ENCODE measurements around the gene SNX25.
A peak's percentile ranks its signal among the peaks of the same experiment; 100 is the strongest.
"Not testable (repeated sequence)": the region's sequence is repeated elsewhere in the genome, so short reads cannot be mapped to it uniquely, and the experiment has no call there.

Gene SNX25

GRCh38 chr4:185202984-185203485, 6.4 kb upstream of the SNX25 start:
- Histone ChIP-seq H3K9me3 (replicated peaks in 1 of 11) (no peaks in the 10 kb centered on the region), H3K27ac (peak overlapping the region; percentile 89 to 98 (median 95)), H3K36me3 (peaks cover 4 to 34% (median 22%) of the 10 kb centered on the region in 11 experiments; a peak in 20 of 22 replicates), H3K4me3 (peak overlapping the region; percentile 68 to 80 (median 75)), H3K4me2 (peak overlapping the region; percentile 78 to 97 (median 92)), H3K27me3 (no peaks in the 10 kb centered on the region), H4K20me1 (peaks cover 9 to 37% (median 23%) of the 10 kb centered on the region in 11 experiments; a peak in 12 of 22 replicates), H3K4me1 (peaks cover 33 to 52% (median 44%) of the 10 kb centered on the region in 10 experiments), H3K9ac (peak overlapping the region; percentile 90 to 97 (median 92))
- no peak for TF ChIP-seq Cebpa-rat (IDR thresholded peaks at IDR 0.05)

DNA sequence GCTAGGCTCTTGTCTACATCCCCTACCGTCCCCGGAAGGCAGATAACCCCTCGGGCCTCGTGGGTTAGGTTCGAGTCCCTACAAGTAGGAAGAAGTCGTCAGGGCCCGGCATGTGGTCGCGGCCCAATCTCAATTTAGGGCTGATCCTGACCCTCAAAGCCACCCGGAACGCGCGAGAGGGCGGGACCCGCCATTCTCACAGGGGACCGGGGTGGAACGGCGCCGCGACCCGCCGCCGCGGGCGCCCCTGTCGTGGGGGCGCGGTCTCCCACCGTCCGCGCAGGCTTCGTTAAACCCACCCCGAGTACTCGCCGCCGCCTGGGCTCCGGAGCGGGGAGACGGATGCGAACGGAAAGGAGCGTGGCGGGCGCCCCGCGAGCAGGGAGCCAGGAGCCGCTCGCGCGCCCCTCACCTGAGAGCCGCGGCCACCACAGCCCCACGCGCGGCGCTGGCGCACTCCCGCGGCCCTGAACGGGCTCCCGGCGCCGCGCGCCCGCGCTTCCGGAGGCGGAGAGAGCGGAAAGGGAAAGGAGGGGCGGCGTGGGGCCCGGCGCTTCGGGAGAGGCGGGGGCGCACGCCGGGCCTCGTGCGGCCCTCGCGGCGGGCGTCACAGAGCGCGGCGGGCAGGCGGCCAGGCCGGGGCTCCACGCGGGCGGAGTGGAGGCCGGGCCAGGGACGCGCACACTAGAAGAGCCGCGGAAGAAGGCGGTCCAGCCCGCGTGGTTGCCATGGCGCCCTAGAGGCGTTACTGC, 5.7 kb upstream of the SNX25 start, which contains the start of gene CFAP97:
CFAP97 (minus strand) TSS at position 515 of the 752 bp plus-strand sequence. CDS start 12,804 bp downstream, outside the sequence.
- peak within 1 kb of the TSS; percentile 68 to 80 (median 75) for H3K4me3 ChIP-seq
- peak within 1 kb of the TSS; percentile 90 to 97 (median 92) for H3K9ac ChIP-seq

DNA sequence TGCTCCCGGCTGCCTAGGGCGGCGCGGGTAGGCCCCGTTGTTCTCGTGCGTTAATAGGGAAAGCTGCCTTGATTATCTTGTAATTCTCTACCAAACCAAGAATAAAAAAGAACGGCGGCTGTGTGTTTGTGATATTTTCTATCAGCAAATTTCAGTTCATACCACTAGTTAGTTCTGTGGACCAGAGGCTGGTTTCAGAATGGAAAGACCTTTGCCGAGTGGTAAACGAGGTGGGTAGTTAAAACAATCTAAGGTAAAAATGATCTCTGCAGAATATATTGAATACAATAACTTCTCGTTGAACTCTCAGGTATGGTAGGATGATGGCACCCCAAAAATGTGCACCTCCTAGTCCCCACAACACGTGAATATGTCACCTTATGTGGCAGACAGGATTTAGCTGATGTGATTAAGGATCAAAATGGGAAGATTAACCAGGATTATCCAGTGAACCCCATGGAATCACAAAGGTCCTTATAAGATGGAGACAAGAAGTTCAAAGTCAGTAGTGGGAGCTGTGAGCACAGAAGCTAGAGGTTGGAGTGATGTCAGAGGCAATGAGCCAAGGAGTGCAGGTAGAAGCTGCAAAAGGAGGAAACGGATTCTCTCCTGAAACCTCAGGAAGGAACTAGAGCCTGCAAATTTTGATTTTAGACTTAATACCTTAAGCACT, 5.0 kb upstream of the SNX25 start:
- Histone ChIP-seq H3K9me3 (replicated peaks in 1 of 11) (no peaks in the 10 kb centered on the region), H3K27me3 (peaks cover 0 to 4% (median 0%) of the 10 kb centered on the region in 11 experiments; a peak in 1 of 22 replicates), H3K4me1 (peaks cover 40 to 60% (median 49%) of the 10 kb centered on the region in 10 experiments), H3K9ac (peak overlapping the region; percentile 90 to 97 (median 92)), H3K36me3 (peaks cover 0 to 21% (median 13%) of the 10 kb centered on the region in 11 experiments; a peak in 17 of 22 replicates), H3K4me2 (peak overlapping the region; percentile 78 to 97 (median 92)), H4K20me1 (peaks cover 5 to 23% (median 14%) of the 10 kb centered on the region in 11 experiments; a peak in 12 of 22 replicates), H3K4me3 (peak overlapping the region; percentile 68 to 80 (median 75)), H3K27ac (peak overlapping the region; percentile 89 to 98 (median 95); a peak in 21 of 22 replicates)
- TF ChIP-seq Cebpa-rat (IDR thresholded peaks at IDR 0.05) = no peak

More for the DNA sequence above, 5.7 kb upstream of the SNX25 start, which contains the start of gene CFAP97:
- H3K36me3 ChIP-seq = peaks cover 4 to 28% (median 20%) of the 10 kb centered on the region in 11 experiments; a peak in 20 of 22 replicates
- H3K9me3 ChIP-seq (replicated peaks in 1 of 11) = no peaks in the 10 kb centered on the region
- peak within 1 kb of the TSS; percentile 78 to 97 (median 92) for H3K4me2 ChIP-seq
- H4K20me1 ChIP-seq = peaks cover 9 to 30% (median 18%) of the 10 kb centered on the region in 11 experiments; a peak in 12 of 22 replicates
- H3K4me1 ChIP-seq = peaks cover 34 to 55% (median 45%) of the 10 kb centered on the region in 10 experiments
- H3K27ac ChIP-seq = peak within 1 kb of the TSS; percentile 89 to 98 (median 95)
- TF ChIP-seq Cebpa-rat (IDR thresholded peaks at IDR 0.05) = no peak
- peaks cover 0 to 4% (median 0%) of the 10 kb centered on the region in 11 experiments; a peak in 1 of 22 replicates for H3K27me3 ChIP-seq

DNA sequence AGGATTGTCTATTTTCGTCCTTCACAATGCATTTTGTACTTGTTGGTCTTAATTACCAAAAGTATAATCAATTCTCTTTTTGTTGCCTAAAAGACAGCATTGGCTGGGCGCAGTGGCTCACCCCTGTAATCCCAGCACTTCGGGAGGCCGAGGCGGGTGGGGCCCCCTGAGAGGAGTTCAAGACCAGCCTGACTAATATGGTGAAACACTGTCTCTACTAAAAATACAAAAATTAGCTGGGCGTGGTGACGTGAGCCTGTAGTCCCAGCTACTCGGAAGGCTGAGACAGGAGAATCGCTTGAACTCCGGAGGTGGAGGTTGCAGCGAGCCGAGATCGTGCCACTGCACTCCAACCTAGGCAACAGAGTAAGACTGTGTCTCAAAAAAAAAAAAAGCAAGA, 4.3 kb upstream of the SNX25 start:
- H3K27ac ChIP-seq = peak overlapping the region in 1 of 11 experiments; percentile 96; a peak in 1 of 22 replicates

DNA sequence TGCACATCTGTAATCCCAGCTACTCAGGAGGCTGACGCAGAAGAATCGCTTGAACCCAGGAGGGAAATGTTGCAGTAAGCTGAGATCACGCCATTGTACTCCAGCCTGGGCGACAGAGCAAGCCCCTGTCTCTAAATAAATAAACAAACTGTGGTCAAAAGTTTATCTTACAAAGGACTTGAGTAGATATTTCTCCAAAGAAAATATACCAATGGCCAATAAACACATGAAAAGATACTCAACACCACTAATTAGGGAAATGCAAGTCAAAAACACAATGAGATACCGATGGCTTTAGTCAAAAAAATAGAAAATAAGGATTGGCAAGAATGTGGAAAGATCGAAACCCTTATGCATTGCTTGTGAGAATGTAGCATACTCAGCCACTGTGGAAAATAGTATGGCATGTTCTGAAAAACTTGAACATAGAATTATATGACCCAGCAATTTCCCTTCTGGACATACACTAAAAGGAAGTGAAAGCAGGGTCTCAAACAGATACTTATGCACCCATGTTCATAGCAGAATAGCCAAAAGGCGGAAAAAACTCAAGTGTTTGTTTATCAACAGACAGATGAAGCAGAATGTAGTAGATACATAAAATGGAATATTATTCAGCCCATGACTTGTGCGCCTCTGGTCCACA, 3.6 kb upstream of the SNX25 start:
- Histone ChIP-seq H3K4me1 (peaks cover 41 to 60% (median 51%) of the 10 kb centered on the region in 10 experiments), H3K4me2 (peak overlapping the region; percentile 78 to 97 (median 92); a peak in 17 of 22 replicates), H3K9ac (no peak overlapping the region), H3K9me3 (replicated peaks in 1 of 11) (no peaks in the 10 kb centered on the region), H3K27ac (no peak overlapping the region), H3K36me3 (peaks cover 0 to 7% (median 1%) of the 10 kb centered on the region in 11 experiments; a peak in 10 of 22 replicates), H3K4me3 (no peak overlapping the region), H3K27me3 (peaks cover 0 to 5% (median 0%) of the 10 kb centered on the region in 11 experiments; a peak in 4 of 22 replicates), H4K20me1 (peaks cover 2 to 22% (median 17%) of the 10 kb centered on the region in 11 experiments; a peak in 15 of 22 replicates)
- TF ChIP-seq Cebpa-rat (IDR thresholded peaks at IDR 0.05) = no peak

More for the DNA sequence above, 4.3 kb upstream of the SNX25 start:
- H3K36me3 ChIP-seq = peaks cover 0 to 14% (median 9%) of the 10 kb centered on the region in 11 experiments; a peak in 15 of 22 replicates
- peak overlapping the region in 9 of 10 experiments; percentile 68 to 80 (median 75); a peak in 18 of 20 replicates for H3K4me3 ChIP-seq
- peak overlapping the region; percentile 78 to 97 (median 92) for H3K4me2 ChIP-seq
- H3K9me3 ChIP-seq (replicated peaks in 1 of 11); H3K27me3 ChIP-seq: not testable (repeated sequence)
- H3K4me1 ChIP-seq = peaks cover 40 to 60% (median 49%) of the 10 kb centered on the region in 10 experiments
- H3K9ac ChIP-seq = peak overlapping the region in 9 of 11 experiments; percentile 90 to 97 (median 92); a peak in 12 of 22 replicates
- peaks cover 3 to 21% (median 15%) of the 10 kb centered on the region in 11 experiments; a peak in 12 of 22 replicates for H4K20me1 ChIP-seq

DNA sequence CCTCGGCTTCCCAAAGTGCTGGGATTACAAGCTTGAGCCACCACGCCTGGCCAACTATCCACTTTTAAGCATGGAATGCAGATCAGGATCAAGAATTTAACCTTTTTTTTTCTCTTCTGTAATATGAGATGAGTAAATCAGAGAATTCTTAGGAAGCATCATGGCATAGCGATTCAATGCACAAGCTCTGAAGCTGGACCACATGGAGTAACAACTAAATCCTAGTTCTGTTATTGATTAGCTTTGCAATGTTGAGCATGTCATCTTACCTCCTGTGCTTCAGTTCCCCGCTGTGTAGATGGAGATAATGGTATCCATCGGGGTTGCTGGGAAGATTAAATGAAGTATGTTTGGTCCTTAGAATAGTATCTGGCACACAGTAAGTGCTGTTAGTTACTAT, 1.9 kb upstream of the SNX25 start:
- H3K27ac ChIP-seq = no peak overlapping the region
- peaks cover 48 to 61% (median 55%) of the 10 kb centered on the region in 10 experiments for H3K4me1 ChIP-seq
- peaks cover 9 to 26% (median 20%) of the 10 kb centered on the region in 11 experiments; a peak in 14 of 22 replicates for H4K20me1 ChIP-seq
- H3K9me3 ChIP-seq (replicated peaks in 1 of 11) = no peaks in the 10 kb centered on the region
- H3K4me3 ChIP-seq = no peak overlapping the region
- H3K36me3 ChIP-seq = no peaks in the 10 kb centered on the region
- H3K4me2 ChIP-seq = no peak overlapping the region
- no peak overlapping the region for H3K9ac ChIP-seq
- TF ChIP-seq Cebpa-rat (IDR thresholded peaks at IDR 0.05) = no peak
- H3K27me3 ChIP-seq = peaks cover 0 to 11% (median 0%) of the 10 kb centered on the region in 11 experiments; a peak in 4 of 22 replicates

- H3K36me3 ChIP-seq; H3K9me3 ChIP-seq (replicated peaks in 1 of 11): not testable (repeated sequence)
- Histone ChIP-seq H3K27me3 (peaks cover 0 to 11% (median 0%) of the 10 kb centered on the region in 11 experiments; a peak in 4 of 22 replicates), H4K20me1 (peaks cover 9 to 34% (median 21%) of the 10 kb centered on the region in 11 experiments; a peak in 14 of 22 replicates), H3K27ac (peak overlapping the region; percentile 76 to 93 (median 88)), H3K4me3 (peak overlapping the region; percentile 75 to 97 (median 93)), H3K4me1 (peaks cover 55 to 67% (median 61%) of the 10 kb centered on the region in 10 experiments), H3K9ac (peak overlapping the region; percentile 92 to 94 (median 93)), H3K4me2 (peak overlapping the region; percentile 74 to 98 (median 89))
These were observed 379 bp downstream of the SNX25 start for GRCh38 chr4:185209852-185210101.
